CD14-positive monocyte (primary cell): ENCODE data around the gene PADI2. TPM values are rescaled to one million over a fixed set of nuclear protein-coding genes. Genes with fewer than 3 reads are reported as not detected.

Experiments
- DNase-seq, 3 donors: peaks; one replicate each; pipeline ENCODE4 v3.0.0-alpha.2; 2011 to 2022
- H2AFZ ChIP-seq: 2 replicates; pipeline ENCODE4 v1.6.0; 2012; ENCODE audit warnings: mild to moderate bottlenecking, low read depth, low read length, inconsistent platforms; ENCODE audit not compliant: insufficient read depth, poor library complexity, severe bottlenecking
- H3K27ac ChIP-seq, 2 donors: 1 replicate in 1 of 2; 2 replicates in 1 of 2; pipeline ENCODE4 v1.5.1; 2012 to 2013; ENCODE audit warnings: low read length in 2 of 2, control low read depth in 1 of 2, inconsistent platforms in 1 of 2, low read depth in 1 of 2, mild to moderate bottlenecking in 1 of 2
- H3K27me3 ChIP-seq, 2 donors: one replicate each; pipeline versions ENCODE4 v1.6.0 to v1.6.1; 2011 to 2013; ENCODE audit warnings: low read length in 2 of 2; ENCODE audit not compliant: control insufficient read depth in 2 of 2, insufficient read depth in 2 of 2
- H3K36me3 ChIP-seq, 2 donors: replicated peaks in 1 of 2; 1 replicate in 1 of 2; 2 replicates in 1 of 2; pipeline versions ENCODE4 v1.5.1 to v1.6.1; 2012 to 2013; ENCODE audit warnings: low read length in 2 of 2, control low read depth in 1 of 2, inconsistent platforms in 1 of 2, mild to moderate bottlenecking in 1 of 2; ENCODE audit not compliant: insufficient read depth in 2 of 2, control insufficient read depth in 1 of 2
- H3K4me1 ChIP-seq, 2 donors: 1 replicate in 1 of 2; 2 replicates in 1 of 2; pipeline versions ENCODE4 v1.5.1 to v1.6.1; 2012 to 2013; ENCODE audit warnings: low read length in 2 of 2, control low read depth in 1 of 2, inconsistent platforms in 1 of 2, mild to moderate bottlenecking in 1 of 2, moderate library complexity in 1 of 2; ENCODE audit not compliant: insufficient read depth in 2 of 2, control insufficient read depth in 1 of 2
- H3K4me2 ChIP-seq: replicated peaks from 2 replicates; pipeline ENCODE3; 2012; ENCODE audit warnings: low read length, moderate library complexity, mild to moderate bottlenecking; ENCODE audit not compliant: poor library complexity, severe bottlenecking; ENCODE audit errors: extremely low read depth
- H3K4me3 ChIP-seq, 3 experiments: fragments of 200-600 bp in 1 of 3; sonication (generic) in 1 of 3; replicated peaks in 1 of 3; 1 replicate in 2 of 3; 2 replicates in 1 of 3; pipeline ENCODE4 v1.5.1; 2011 to 2013; ENCODE audit warnings: low read length in 3 of 3, mild to moderate bottlenecking in 3 of 3, control low read depth in 2 of 3, low read depth in 2 of 3, inconsistent platforms in 1 of 3, moderate library complexity in 1 of 3
- H3K79me2 ChIP-seq: 2 replicates; pipeline ENCODE4 v1.6.0; 2012; ENCODE audit warnings: mild to moderate bottlenecking, control low read depth, inconsistent platforms, low read length, moderate library complexity; ENCODE audit not compliant: insufficient read depth
- H3K9ac ChIP-seq: 2 replicates; pipeline ENCODE4 v1.6.0; 2017; ENCODE audit warnings: low read length, mild to moderate bottlenecking; ENCODE audit not compliant: insufficient read depth, poor library complexity, severe bottlenecking
- H3K9me3 ChIP-seq, 2 donors: replicated peaks in 1 of 2; 1 replicate in 1 of 2; 2 replicates in 1 of 2; pipeline versions ENCODE4 v1.5.1 to v1.6.1; 2012 to 2013; ENCODE audit warnings: low read length in 2 of 2, control low read depth in 1 of 2; ENCODE audit not compliant: control insufficient read depth in 1 of 2, insufficient read depth in 1 of 2
- H4K20me1 ChIP-seq: 2 replicates; pipeline ENCODE4 v1.6.0; 2012; ENCODE audit warnings: mild to moderate bottlenecking, low read length, control low read depth, moderate library complexity; ENCODE audit not compliant: insufficient read depth
- H3K27ac Mint-ChIP-seq, 7 donors: one replicate each; pipeline ENCODE4 v1.8.0; 2020; ENCODE audit warnings: mild to moderate bottlenecking in 7 of 7, mixed read lengths in 7 of 7, moderate library complexity in 6 of 7, inconsistent platforms in 2 of 7
- H3K27me3 Mint-ChIP-seq, 3 donors: one replicate each; pipeline ENCODE4 v1.8.0; 2021 to 2022; ENCODE audit warnings: low read depth in 3 of 3, mild to moderate bottlenecking in 3 of 3, mixed read lengths in 3 of 3, moderate library complexity in 3 of 3, inconsistent platforms in 1 of 3
- H3K36me3 Mint-ChIP-seq, 2 donors: one replicate each; pipeline ENCODE4 v1.8.0; 2020; ENCODE audit warnings: mixed read lengths in 2 of 2, inconsistent platforms in 1 of 2, mild to moderate bottlenecking in 1 of 2
- H3K4me1 Mint-ChIP-seq: one replicate; pipeline ENCODE4 v1.8.0; 2020; ENCODE audit warnings: mild to moderate bottlenecking, mixed read lengths
- H3K4me3 Mint-ChIP-seq, 2 donors: one replicate each; pipeline ENCODE4 v1.8.0; 2020; ENCODE audit warnings: mild to moderate bottlenecking in 2 of 2, mixed read lengths in 2 of 2, moderate library complexity in 1 of 2
- H3K9me3 Mint-ChIP-seq, 7 donors: one replicate each; pipeline ENCODE4 v1.8.0; 2020 to 2022; ENCODE audit warnings: mixed read lengths in 7 of 7, mild to moderate bottlenecking in 6 of 7, moderate library complexity in 6 of 7, inconsistent platforms in 2 of 7
- CTCF ChIP-seq: fragments of 200-600 bp; IDR thresholded peaks from one replicate; pipeline ENCODE4 v1.8.0; 2022; ENCODE audit warnings: antibody characterized with exemption, mild to moderate bottlenecking
- WGBS: methylation state at CpG from one replicate; pipeline ENCODE4 v1.1.5; 2013; ENCODE audit warnings: missing lambda C conversion rate; ENCODE audit not compliant: insufficient coverage; 5-methylcytosine and 5-hydroxymethylcytosine counted together
- intact Hi-C, 2 donors: fragments of 100-400 bp; cut with micrococcal nuclease; formaldehyde crosslinking; loops; one replicate each; pipeline versions ENCODE4 v1.15.0 to v1.15.1; 2023
- polyA plus RNA-seq, 3 donors: library from polyadenylated mRNA; depleted of rRNA in 1 of 3; unstranded in 2 of 3; stranded (reverse) in 1 of 3; fragments of 300-500 nt in 2 of 3; fragments of >200 nt in 1 of 3; fragmentation: Illumina TruSeq in 2 of 3; gene quantifications; 1 replicate in 2 of 3; 2 replicates in 1 of 3; pipeline ENCODE4 v1.2.3, GENCODE V29; 2012 to 2021

PADI2 gene
- polyA plus RNA-seq, 3 donors: 18.6 to 61.7 (median 32.6) TPM

GRCh38 chr1:17110555-17110926 lies 8.7 kb downstream of the PADI2 start:
- Histone ChIP-seq H3K4me3 (no peak overlapping the region), H3K27ac (peak overlapping the region in 1 of 2 donors; percentile 41), H3K9ac (no peak overlapping the region), H3K4me2 (no peak overlapping the region), H3K27me3 (no peaks in the 10 kb centered on the region), H3K36me3 (peaks cover 32 to 65% of the 10 kb centered on the region in 2 donors), H3K9me3 (no peaks in the 10 kb centered on the region), H2AFZ (no peak overlapping the region), H3K79me2 (peaks cover 41% of the 10 kb centered on the region), H4K20me1 (peaks cover 38% of the 10 kb centered on the region), H3K4me1 (peaks cover 40% of the 10 kb centered on the region in 2 donors)
- TF ChIP-seq CTCF: no peak
- peak overlapping the region in 1 of 7 donors; percentile 52 for H3K27ac Mint-ChIP-seq
- intact Hi-C loops: loop anchor here in 1 of 2 donors (10.0 kb wide), 1 partner anchor 294 kb away; no protein-coding TSS in a partner anchor
- H3K4me3 Mint-ChIP-seq: no peak overlapping the region
- H3K4me1 Mint-ChIP-seq: peaks cover 63% of the 10 kb centered on the region
- WGBS: 60% methylated on average over 1 of the region's 2 CpGs
- DNase-seq: no peak
- H3K27me3 Mint-ChIP-seq: peaks cover 0 to 4% (median 0%) of the 10 kb centered on the region in 3 donors
- H3K36me3 Mint-ChIP-seq: peaks cover 61 to 84% of the 10 kb centered on the region in 2 donors
- H3K9me3 Mint-ChIP-seq: no peaks in the 10 kb centered on the region

GRCh38 chr1:17109892-17110554 lies 9.2 kb downstream of the PADI2 start:
- no peak for DNase-seq
- TF ChIP-seq CTCF: no peak
- Histone ChIP-seq H3K4me1 (peaks cover 34 to 35% of the 10 kb centered on the region in 2 donors), H4K20me1 (peaks cover 33% of the 10 kb centered on the region), H3K36me3 (peaks cover 32 to 63% of the 10 kb centered on the region in 2 donors), H3K4me3 (no peak overlapping the region), H3K4me2 (no peak overlapping the region), H3K9ac (no peak overlapping the region), H3K27ac (no peak overlapping the region), H3K9me3 (no peaks in the 10 kb centered on the region), H3K27me3 (no peaks in the 10 kb centered on the region), H3K79me2 (peaks cover 36% of the 10 kb centered on the region), H2AFZ (no peak overlapping the region)
- Mint-ChIP-seq H3K27ac (peak overlapping the region in 1 of 7 donors; percentile 53), H3K4me3 (no peak overlapping the region), H3K4me1 (peaks cover 59% of the 10 kb centered on the region), H3K27me3 (peaks cover 0 to 1% (median 0%) of the 10 kb centered on the region in 3 donors), H3K9me3 (no peaks in the 10 kb centered on the region), H3K36me3 (peaks cover 57 to 83% of the 10 kb centered on the region in 2 donors)
- 67% methylated on average over 5 of the region's 5 CpGs for WGBS
- intact Hi-C loops: loop anchor here in 1 of 2 donors (10.0 kb wide), 1 partner anchor 295 kb away; no protein-coding TSS in a partner anchor
